ENCODE results near the gene ADARB2. TPM values are rescaled to one million over a fixed set of nuclear protein-coding genes. Genes with fewer than 3 reads are reported as not detected.

ADARB2 gene
- total RNA-seq, 4 donors from 2014 or later: 1.3 to 5.4 (median 1.8) TPM

GRCh38 chr10:1560535-1561192 lies 176.7 kb downstream of the ADARB2 start:
- TF ChIP-seq POLR2AphosphoS5 (IDR thresholded peaks at IDR 0.05) (no peak), CTCF (IDR thresholded peaks at IDR 0.05) (no peak), EP300 (IDR thresholded peaks at IDR 0.05) (no peak), POLR2A (IDR thresholded peaks at IDR 0.05) (no peak)
- Histone ChIP-seq H3K27ac (no peak overlapping the region), H3K4me1 (no peaks in the 10 kb centered on the region), H3K9me3 (no peaks in the 10 kb centered on the region), H3K27me3 (peaks cover 57% of the 10 kb centered on the region), H3K36me3 (no peaks in the 10 kb centered on the region), H3K4me3 (no peak overlapping the region)
- ATAC-seq: no peak
- 50 to 93% methylated on average over 2 to 11 of the region's 16 CpGs for WGBS, 2 donors (ENCODE audit: low coverage in 1 of 2)

- Histone ChIP-seq H3K27me3 (peaks cover 54% of the 10 kb centered on the region), H3K4me3 (no peak overlapping the region), H3K4me1 (no peaks in the 10 kb centered on the region), H3K27ac (no peak overlapping the region), H3K36me3 (no peaks in the 10 kb centered on the region), H3K9me3 (no peaks in the 10 kb centered on the region)
- TF ChIP-seq EP300 (IDR thresholded peaks at IDR 0.05) (no peak), POLR2A (IDR thresholded peaks at IDR 0.05) (no peak), POLR2AphosphoS5 (IDR thresholded peaks at IDR 0.05) (no peak), CTCF (IDR thresholded peaks at IDR 0.05) (no peak)
- ATAC-seq: no peak
- WGBS, 2 donors (ENCODE audit: low coverage in 1 of 2): 0 to 26% methylated on average over 1 to 11 of the region's 11 CpGs
Measured at GRCh38 chr10:1559761-1560160, 177.6 kb downstream of the ADARB2 start.

GRCh38 chr10:1559311-1559710 lies 178.0 kb downstream of the ADARB2 start:
- 31 to 34% methylated on average over 7 to 11 of the region's 14 CpGs for WGBS, 2 donors (ENCODE audit: low coverage in 1 of 2)
- H3K4me1 ChIP-seq: no peaks in the 10 kb centered on the region
- ATAC-seq: no peak
- H3K27me3 ChIP-seq: peaks cover 54% of the 10 kb centered on the region
- no peak for TF ChIP-seq POLR2A (IDR thresholded peaks at IDR 0.05)
- TF ChIP-seq POLR2AphosphoS5 (IDR thresholded peaks at IDR 0.05): no peak
- no peak for TF ChIP-seq CTCF (IDR thresholded peaks at IDR 0.05)
- no peak for TF ChIP-seq EP300 (IDR thresholded peaks at IDR 0.05)
- no peak overlapping the region for H3K27ac ChIP-seq
- H3K4me3 ChIP-seq: no peak overlapping the region
- no peaks in the 10 kb centered on the region for H3K36me3 ChIP-seq
- no peaks in the 10 kb centered on the region for H3K9me3 ChIP-seq

GRCh38 chr10:1558906-1559305 lies 178.4 kb downstream of the ADARB2 start:
- no peaks in the 10 kb centered on the region for H3K4me1 ChIP-seq
- no peaks in the 10 kb centered on the region for H3K36me3 ChIP-seq
- H3K27ac ChIP-seq: no peak overlapping the region
- ATAC-seq: no peak
- no peak overlapping the region for H3K4me3 ChIP-seq
- TF ChIP-seq CTCF (IDR thresholded peaks at IDR 0.05) (no peak), EP300 (IDR thresholded peaks at IDR 0.05) (no peak), POLR2AphosphoS5 (IDR thresholded peaks at IDR 0.05) (no peak), POLR2A (IDR thresholded peaks at IDR 0.05) (no peak)
- peaks cover 54% of the 10 kb centered on the region for H3K27me3 ChIP-seq
- no CpG with 5 or more reads among the region's 4 CpGs for WGBS, 2 donors (ENCODE audit: low coverage in 1 of 2)
- H3K9me3 ChIP-seq: no peaks in the 10 kb centered on the region

GRCh38 chr10:1557081-1557480 lies 180.2 kb downstream of the ADARB2 start:
- Histone ChIP-seq H3K4me1 (no peaks in the 10 kb centered on the region), H3K9me3 (no peaks in the 10 kb centered on the region), H3K36me3 (no peaks in the 10 kb centered on the region), H3K27me3 (peaks cover 42% of the 10 kb centered on the region), H3K27ac (no peak overlapping the region), H3K4me3 (no peak overlapping the region)
- ATAC-seq: no peak
- no peak for TF ChIP-seq POLR2A (IDR thresholded peaks at IDR 0.05)
- TF ChIP-seq EP300 (IDR thresholded peaks at IDR 0.05): no peak
- TF ChIP-seq CTCF (IDR thresholded peaks at IDR 0.05): no peak
- no peak for TF ChIP-seq POLR2AphosphoS5 (IDR thresholded peaks at IDR 0.05)
- 75 to 77% methylated on average over 7 to 13 of the region's 13 CpGs for WGBS, 2 donors (ENCODE audit: low coverage in 1 of 2)
